Measurements from ENCODE around the gene MYF5. TPM values are rescaled to one million over a fixed set of nuclear protein-coding genes. Genes with fewer than 3 reads are reported as not detected.
A peak's percentile ranks its signal among the peaks of the same experiment; 100 is the strongest.

Gene MYF5
- total and polyA plus RNA-seq, 2 donors (not counting 1 experiment from before 2014, with no cell fraction given): not detected

DNA sequence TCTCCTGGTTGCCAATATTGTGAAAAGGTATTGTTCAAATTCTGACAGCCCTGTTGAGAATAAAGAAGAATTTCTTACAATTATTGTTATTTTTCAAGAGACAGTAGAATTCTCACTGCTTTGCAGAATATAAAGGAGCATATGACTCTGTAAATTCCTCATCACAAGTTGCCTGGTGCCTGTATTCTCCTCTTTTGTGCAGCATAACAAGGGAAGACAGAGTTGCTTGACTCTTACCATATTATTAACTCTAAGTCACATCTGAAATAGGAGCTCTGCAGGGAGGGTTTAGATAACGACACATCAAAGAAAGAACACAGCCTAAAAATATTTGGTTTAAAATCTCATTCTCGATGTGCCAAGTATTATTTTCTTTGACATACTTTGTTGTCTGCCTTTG, 31.1 kb downstream of the MYF5 start:
- Histone ChIP-seq H3K4me1 (ENCODE audit: control insufficient read depth, extremely low read depth, insufficient read depth, low read length) (no peaks in the 10 kb centered on the region), H3K36me3 (ENCODE audit: control insufficient read depth, insufficient read depth, low read length) (no peaks in the 10 kb centered on the region), H3K79me2 (ENCODE audit: control insufficient read depth, insufficient read depth, low read length) (no peaks in the 10 kb centered on the region), H4K20me1 (ENCODE audit: control insufficient read depth, extremely low read depth, insufficient read depth, low read length) (no peaks in the 10 kb centered on the region), H3K27ac (ENCODE audit: insufficient read depth, low read length) (no peak overlapping the region), H3K9me3 (ENCODE audit: control insufficient read depth, insufficient read depth, low read depth, low read length) (no peaks in the 10 kb centered on the region), H2AFZ (ENCODE audit: low read length) (no peak overlapping the region), H3K4me2 (ENCODE audit: extremely low read depth, insufficient read depth, low read length) (no peak overlapping the region), H3K27me3 (ENCODE audit: control insufficient read depth, insufficient read depth, low read length) (no peaks in the 10 kb centered on the region), H3K9ac (ENCODE audit: insufficient read depth, low read length) (no peak overlapping the region), H3K4me3 (replicated peaks in 1 of 4; ENCODE audit: control extremely low read depth in 1 of 4, insufficient read depth in 1 of 4, low read depth in 3 of 4, low read length in 4 of 4) (no peak overlapping the region)
- TF ChIP-seq EZH2 (IDR thresholded peaks at IDR 0.05; ENCODE audit: low read length, missing control alignments): no peak
- TF ChIP-seq, protein P1, sequence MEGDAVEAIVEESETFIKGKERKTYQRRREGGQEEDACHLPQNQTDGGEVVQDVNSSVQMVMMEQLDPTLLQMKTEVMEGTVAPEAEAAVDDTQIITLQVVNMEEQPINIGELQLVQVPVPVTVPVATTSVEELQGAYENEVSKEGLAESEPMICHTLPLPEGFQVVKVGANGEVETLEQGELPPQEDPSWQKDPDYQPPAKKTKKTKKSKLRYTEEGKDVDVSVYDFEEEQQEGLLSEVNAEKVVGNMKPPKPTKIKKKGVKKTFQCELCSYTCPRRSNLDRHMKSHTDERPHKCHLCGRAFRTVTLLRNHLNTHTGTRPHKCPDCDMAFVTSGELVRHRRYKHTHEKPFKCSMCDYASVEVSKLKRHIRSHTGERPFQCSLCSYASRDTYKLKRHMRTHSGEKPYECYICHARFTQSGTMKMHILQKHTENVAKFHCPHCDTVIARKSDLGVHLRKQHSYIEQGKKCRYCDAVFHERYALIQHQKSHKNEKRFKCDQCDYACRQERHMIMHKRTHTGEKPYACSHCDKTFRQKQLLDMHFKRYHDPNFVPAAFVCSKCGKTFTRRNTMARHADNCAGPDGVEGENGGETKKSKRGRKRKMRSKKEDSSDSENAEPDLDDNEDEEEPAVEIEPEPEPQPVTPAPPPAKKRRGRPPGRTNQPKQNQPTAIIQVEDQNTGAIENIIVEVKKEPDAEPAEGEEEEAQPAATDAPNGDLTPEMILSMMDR (conservative IDR thresholded peaks at IDR 0.05 in 1 of 2, IDR thresholded peaks at IDR 0.05 in 1 of 2; ENCODE audit: low read depth in 1 of 2, low read length in 2 of 2): no peak
- no peak for DNase-seq (ENCODE audit: low read depth in 2 of 2)

DNA sequence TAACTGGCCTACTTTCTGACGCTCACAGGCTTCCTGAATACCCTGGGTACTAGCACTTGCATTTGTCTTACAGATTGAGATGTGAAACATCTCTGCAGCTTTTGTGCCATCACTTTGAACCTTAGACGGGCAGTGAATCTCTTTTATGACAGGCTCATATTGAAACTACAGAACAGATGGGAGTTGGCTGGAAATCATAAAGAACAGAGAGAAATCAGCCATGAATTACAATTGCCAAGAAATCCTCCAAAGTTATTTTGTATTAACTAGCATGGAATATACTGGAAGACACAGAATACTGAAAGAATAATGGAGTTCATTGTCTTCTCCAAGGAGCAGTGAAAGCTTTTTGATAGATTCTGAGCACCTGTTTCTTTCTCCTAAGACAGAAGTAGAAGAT, 32.7 kb downstream of the MYF5 start:
- Histone ChIP-seq H3K9ac (ENCODE audit: insufficient read depth, low read length) (no peak overlapping the region), H3K27me3 (ENCODE audit: control insufficient read depth, insufficient read depth, low read length) (no peaks in the 10 kb centered on the region), H4K20me1 (ENCODE audit: control insufficient read depth, extremely low read depth, insufficient read depth, low read length) (no peaks in the 10 kb centered on the region), H3K4me2 (ENCODE audit: extremely low read depth, insufficient read depth, low read length) (no peak overlapping the region), H3K27ac (ENCODE audit: insufficient read depth, low read length) (no peak overlapping the region), H3K9me3 (ENCODE audit: control insufficient read depth, insufficient read depth, low read depth, low read length) (no peaks in the 10 kb centered on the region), H3K79me2 (ENCODE audit: control insufficient read depth, insufficient read depth, low read length) (no peaks in the 10 kb centered on the region), H3K4me1 (ENCODE audit: control insufficient read depth, extremely low read depth, insufficient read depth, low read length) (no peaks in the 10 kb centered on the region), H3K4me3 (replicated peaks in 1 of 4; ENCODE audit: control extremely low read depth in 1 of 4, insufficient read depth in 1 of 4, low read depth in 3 of 4, low read length in 4 of 4) (no peak overlapping the region), H2AFZ (ENCODE audit: low read length) (no peak overlapping the region), H3K36me3 (ENCODE audit: control insufficient read depth, insufficient read depth, low read length) (no peaks in the 10 kb centered on the region)
- DNase-seq (ENCODE audit: low read depth in 2 of 2): no peak
- TF ChIP-seq EZH2 (IDR thresholded peaks at IDR 0.05; ENCODE audit: low read length, missing control alignments): no peak
- TF ChIP-seq, protein P1 (conservative IDR thresholded peaks at IDR 0.05 in 1 of 2, IDR thresholded peaks at IDR 0.05 in 1 of 2; ENCODE audit: low read depth in 1 of 2, low read length in 2 of 2): no peak

DNA sequence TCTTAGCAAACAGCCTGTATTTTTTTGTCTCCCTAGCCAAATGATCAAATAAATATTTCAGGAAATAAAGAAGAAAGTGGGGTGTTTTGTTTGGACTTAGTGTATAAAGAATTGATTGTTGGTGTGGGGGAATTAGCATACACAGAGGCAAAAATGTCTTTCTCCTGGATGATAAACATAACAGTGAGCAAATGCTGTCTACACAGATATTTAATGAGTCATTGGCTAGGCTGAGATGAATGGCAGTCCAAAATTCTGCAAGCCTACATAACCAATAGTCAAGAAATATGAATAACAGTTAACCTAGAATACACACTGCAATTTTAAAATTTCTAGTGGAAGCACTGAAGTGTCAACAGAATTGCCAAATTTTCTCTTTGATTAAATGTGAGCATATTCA, 35.8 kb downstream of the MYF5 start:
- H3K4me3 ChIP-seq (replicated peaks in 1 of 4; ENCODE audit: control extremely low read depth in 1 of 4, insufficient read depth in 1 of 4, low read depth in 3 of 4, low read length in 4 of 4): no peak overlapping the region
- H3K9me3 ChIP-seq (ENCODE audit: control insufficient read depth, insufficient read depth, low read depth, low read length): no peaks in the 10 kb centered on the region
- no peak overlapping the region for H3K4me2 ChIP-seq (ENCODE audit: extremely low read depth, insufficient read depth, low read length)
- no peaks in the 10 kb centered on the region for H4K20me1 ChIP-seq (ENCODE audit: control insufficient read depth, extremely low read depth, insufficient read depth, low read length)
- H3K36me3 ChIP-seq (ENCODE audit: control insufficient read depth, insufficient read depth, low read length): no peaks in the 10 kb centered on the region
- no peak overlapping the region for H2AFZ ChIP-seq (ENCODE audit: low read length)
- H3K9ac ChIP-seq (ENCODE audit: insufficient read depth, low read length): no peak overlapping the region
- H3K27me3 ChIP-seq (ENCODE audit: control insufficient read depth, insufficient read depth, low read length): no peaks in the 10 kb centered on the region
- no peaks in the 10 kb centered on the region for H3K79me2 ChIP-seq (ENCODE audit: control insufficient read depth, insufficient read depth, low read length)
- peak in 1 of 2 donors; percentile 25 for DNase-seq (ENCODE audit: low read depth in 2 of 2)
- TF ChIP-seq, protein P1 (conservative IDR thresholded peaks at IDR 0.05 in 1 of 2, IDR thresholded peaks at IDR 0.05 in 1 of 2; ENCODE audit: low read depth in 1 of 2, low read length in 2 of 2): no peak
- H3K4me1 ChIP-seq (ENCODE audit: control insufficient read depth, extremely low read depth, insufficient read depth, low read length): no peaks in the 10 kb centered on the region
- no peak overlapping the region for H3K27ac ChIP-seq (ENCODE audit: insufficient read depth, low read length)
